HL-60 (cell line): ENCODE data around the gene CDS2.
A peak's percentile ranks its signal among the peaks of the same experiment; 100 is the strongest.

Experiments
- CTCF ChIP-seq: IDR thresholded peaks from one replicate; pipeline ENCODE4 v1.5.1; 2011; ENCODE audit warnings: low read length, control low read depth, inconsistent platforms; ENCODE audit not compliant: insufficient read depth
- GABPA ChIP-seq: IDR thresholded peaks from 2 replicates; pipeline ENCODE4 v1.6.1; 2012; ENCODE audit warnings: low read depth
- POLR2AphosphoS5 ChIP-seq: IDR thresholded peaks from 2 replicates; pipeline ENCODE4 v1.6.1; 2012; ENCODE audit warnings: low read depth
- REST ChIP-seq: IDR thresholded peaks from 2 replicates; pipeline ENCODE4 v1.6.1; 2012; ENCODE audit warnings: low read depth; ENCODE audit not compliant: insufficient replicate concordance
- SPI1 ChIP-seq: IDR thresholded peaks from 2 replicates; pipeline ENCODE4 v1.6.1; 2012; ENCODE audit warnings: low read depth, mild to moderate bottlenecking, borderline replicate concordance

- TF ChIP-seq CTCF = no peak
- TF ChIP-seq REST = no peak
- TF ChIP-seq POLR2AphosphoS5 = no peak
- no peak for TF ChIP-seq GABPA
- peak; percentile 19; the same call in 1 of the 2 replicates for TF ChIP-seq SPI1
These were observed 42.0 kb downstream of the CDS2 start for GRCh38 chr20:5168651-5169396.
